KOPT-K1 (cell line): ENCODE data around the gene E2F1.
"Not testable (repeated sequence)": the region's sequence is repeated elsewhere in the genome, so short reads cannot be mapped to it uniquely, and the experiment has no call there.

Experiments
- H3K27ac ChIP-seq: fragments of 200-600 bp; sonication (generic); 2 replicates; pipeline ENCODE4 v1.5.1; 2016; ENCODE audit warnings: antibody characterized with exemption, mild to moderate bottlenecking, low read depth, low read length; ENCODE audit not compliant: poor library complexity, severe bottlenecking
- H3K36me3 ChIP-seq: fragments of 200-600 bp; sonication (generic); 2 replicates; pipeline ENCODE4 v1.5.1; 2017; ENCODE audit warnings: antibody characterized with exemption, mild to moderate bottlenecking, low read length, moderate library complexity; ENCODE audit not compliant: insufficient read depth
- H3K9me3 ChIP-seq: fragments of 200-600 bp; sonication (generic); 2 replicates; pipeline ENCODE4 v1.5.1; 2017; ENCODE audit warnings: antibody characterized with exemption, low read length, mild to moderate bottlenecking; ENCODE audit not compliant: insufficient read depth, poor library complexity, severe bottlenecking

Gene E2F1

DNA sequence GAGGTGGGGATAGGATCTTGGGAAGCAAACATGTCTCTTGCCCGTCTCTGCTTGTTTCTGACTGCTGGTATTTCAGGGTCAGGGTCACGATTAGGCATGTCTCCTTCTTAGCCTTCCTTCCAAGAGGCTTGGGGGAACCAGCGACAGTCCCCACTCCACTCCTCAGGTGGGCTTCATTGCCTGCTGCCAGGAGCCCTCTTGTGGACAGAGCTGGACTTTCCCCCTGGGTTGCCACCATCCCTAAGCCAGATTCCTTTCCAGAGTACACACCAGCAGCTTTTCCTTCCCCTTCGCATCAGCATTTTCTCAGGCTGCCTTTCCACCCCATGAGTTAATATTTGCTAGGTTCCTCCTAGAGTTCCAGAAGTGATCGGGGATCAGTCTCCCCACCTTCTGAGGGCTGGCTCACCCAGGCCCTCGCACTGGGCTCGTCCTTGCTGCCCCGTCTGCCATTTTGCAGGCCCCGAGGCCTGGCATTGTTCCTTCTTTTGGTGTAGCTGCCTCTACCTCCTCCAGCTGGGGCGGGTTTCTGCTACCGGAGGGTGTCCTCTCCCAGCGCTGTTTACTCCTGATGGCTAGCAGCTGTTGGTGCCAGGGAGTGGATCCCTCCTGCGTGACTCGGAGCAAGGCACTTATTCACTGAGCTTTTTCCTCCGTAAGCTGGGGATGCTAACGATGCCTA is 32.8 kb downstream of the E2F1 start:
- Histone ChIP-seq H3K36me3 (peaks cover 24% of the 10 kb centered on the region), H3K9me3 (no peaks in the 10 kb centered on the region), H3K27ac (no peak overlapping the region)

- Histone ChIP-seq H3K27ac (peak overlapping the region; percentile 23), H3K9me3 (no peaks in the 10 kb centered on the region), H3K36me3 (peaks cover 6% of the 10 kb centered on the region)
These were observed 34.6 kb downstream of the E2F1 start for GRCh38 chr20:33651562-33652048.

DNA sequence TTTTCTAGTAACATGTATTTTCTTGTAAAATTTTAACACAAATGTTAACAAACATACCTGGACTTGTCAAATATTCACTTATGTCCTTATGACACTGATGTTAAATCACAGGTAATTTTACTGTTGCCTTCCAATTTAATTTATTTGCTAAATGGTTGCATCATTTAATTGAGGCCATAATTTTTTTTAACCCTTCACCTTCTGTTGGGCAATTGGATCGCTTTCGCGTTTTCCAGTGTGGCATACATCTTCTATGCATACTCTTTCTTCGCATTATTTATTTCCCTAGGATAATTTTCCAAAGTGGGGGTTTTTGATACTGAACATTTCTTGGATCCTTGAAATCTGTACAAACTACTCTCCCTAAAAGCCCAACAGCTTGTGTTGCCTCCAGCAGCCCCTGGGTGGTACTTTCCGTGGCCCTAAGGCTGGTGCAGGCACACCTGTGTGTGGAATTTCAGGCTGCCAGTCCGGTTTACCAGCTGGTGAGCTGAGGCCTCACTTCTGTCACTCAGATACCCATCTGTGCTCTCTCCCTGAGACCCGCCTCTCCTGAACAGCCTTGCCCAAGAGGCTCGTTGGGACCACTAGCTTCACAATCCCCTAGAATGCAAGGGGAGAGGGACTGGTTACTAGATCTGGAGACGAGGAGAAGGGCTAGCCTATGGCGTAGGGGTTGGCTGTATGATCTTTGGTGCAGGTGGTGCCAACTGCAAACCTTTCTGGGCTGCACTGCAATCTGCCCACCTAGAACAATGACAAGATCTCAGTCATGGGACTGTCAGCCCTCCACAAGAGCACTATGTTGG is 35.2 kb downstream of the E2F1 start:
- Histone ChIP-seq H3K9me3 (no peaks in the 10 kb centered on the region), H3K27ac (peak overlapping the region; percentile 23), H3K36me3 (peaks cover 4% of the 10 kb centered on the region; the same call in 1 of the 2 replicates)

DNA sequence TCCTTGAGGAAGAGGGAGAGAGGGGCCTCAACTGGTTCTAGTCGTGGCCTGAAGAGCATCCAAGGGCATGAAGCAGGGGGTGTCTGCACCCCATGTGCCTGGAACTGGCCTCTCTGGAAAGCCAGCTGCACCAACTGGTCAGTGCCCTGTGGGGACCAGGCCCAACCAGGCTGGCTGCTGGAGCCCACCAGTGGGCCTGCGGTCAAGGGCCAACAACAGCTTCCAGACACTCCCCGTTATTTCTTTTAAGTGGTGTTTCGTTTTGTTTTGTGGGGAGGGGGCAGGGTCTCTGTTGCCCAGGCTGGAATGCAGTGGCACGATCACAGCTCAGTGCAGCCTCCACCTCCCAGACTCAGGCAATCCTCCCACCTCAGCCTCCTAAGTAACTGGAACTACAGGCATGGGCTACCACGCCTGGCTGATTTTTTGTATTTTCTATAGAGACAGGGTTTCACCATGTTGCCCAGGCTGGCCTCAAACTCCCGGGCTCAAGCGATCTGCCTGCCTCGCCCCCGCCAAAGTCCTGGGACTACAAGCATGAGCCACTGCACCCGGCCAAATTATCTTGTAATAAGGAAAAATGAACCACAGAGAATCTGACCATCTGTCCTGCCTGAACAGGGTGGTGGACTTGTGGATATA is 36.0 kb downstream of the E2F1 start:
- Histone ChIP-seq H3K9me3 (no peaks in the 10 kb centered on the region), H3K27ac (no peak overlapping the region), H3K36me3 (peaks cover 11% of the 10 kb centered on the region)

- Histone ChIP-seq H3K36me3 (peaks cover 21% of the 10 kb centered on the region), H3K27ac (no peak overlapping the region), H3K9me3 (no peaks in the 10 kb centered on the region)
These were observed 36.9 kb downstream of the E2F1 start for GRCh38 chr20:33649201-33649681.

DNA sequence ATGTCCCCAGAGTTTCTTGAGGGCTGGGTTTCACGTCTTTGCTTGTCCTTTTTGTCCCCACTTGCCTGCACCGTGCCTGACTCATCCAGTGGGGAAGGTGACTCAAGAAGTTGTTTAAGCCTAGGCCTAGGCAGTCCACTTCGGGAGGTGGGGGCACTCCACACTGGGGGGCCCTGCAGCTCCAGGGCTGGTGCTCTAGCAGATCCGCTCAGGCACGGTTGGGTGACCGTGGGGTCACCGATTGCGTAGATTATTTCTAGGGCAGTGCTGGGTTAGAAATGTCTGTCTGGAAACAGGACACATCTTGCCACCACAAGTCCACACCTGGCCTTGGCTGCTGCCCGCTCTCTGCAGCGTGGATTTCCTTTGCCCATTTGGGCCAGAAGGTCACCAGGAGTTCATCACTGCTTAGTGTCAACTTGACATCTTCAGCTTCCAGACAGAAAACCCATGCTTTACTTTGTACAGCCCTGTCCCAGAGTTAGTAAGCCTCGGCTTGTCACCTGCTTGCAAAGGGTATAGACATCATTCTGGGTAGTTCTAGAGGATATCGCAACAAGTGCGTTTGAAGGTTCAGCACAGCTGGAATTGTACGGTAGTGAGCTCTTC is 37.7 kb downstream of the E2F1 start:
- H3K27ac ChIP-seq, result no peak overlapping the region
- H3K9me3 ChIP-seq, result no peaks in the 10 kb centered on the region
- H3K36me3 ChIP-seq, result peaks cover 26% of the 10 kb centered on the region

DNA sequence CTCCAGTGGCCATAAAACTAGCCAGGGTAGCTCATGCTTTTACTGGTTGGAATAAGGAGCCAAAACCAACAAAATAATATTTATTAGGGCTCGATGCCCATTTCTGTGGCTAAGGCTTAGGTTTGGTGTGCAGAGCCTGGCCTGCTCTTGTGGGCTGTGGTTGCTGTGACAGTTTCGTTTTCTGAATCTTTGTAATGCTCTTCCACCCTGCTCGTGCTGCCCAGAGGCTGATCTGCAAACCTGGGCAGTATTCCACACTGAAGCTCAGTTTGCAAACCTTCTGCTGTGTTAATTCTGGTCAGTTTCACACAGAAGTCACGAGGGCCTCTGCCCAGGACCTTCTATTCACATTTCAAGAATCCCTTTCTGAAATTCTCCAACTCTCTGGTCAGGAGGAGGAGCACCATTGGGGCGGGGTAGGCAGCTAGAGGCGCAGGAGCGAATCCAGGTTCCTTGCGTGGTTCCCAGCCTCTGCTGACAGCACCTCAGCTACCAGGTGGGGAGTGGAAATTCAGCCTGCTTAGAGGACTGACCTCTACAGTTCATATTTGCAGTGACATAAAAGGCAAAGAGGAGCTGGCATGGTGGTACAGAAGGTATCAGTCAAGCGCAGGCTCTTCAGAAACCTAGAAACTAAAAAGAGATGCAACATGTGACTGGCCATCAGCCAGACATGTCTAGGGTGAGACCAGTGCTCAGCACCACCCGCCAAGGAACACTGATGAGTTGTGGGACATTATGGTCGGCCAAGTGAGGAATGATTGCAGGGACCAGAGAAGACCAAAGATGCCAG is 38.4 kb downstream of the E2F1 start:
- no peaks in the 10 kb centered on the region for H3K9me3 ChIP-seq
- H3K27ac ChIP-seq, result no peak overlapping the region
- peaks cover 26% of the 10 kb centered on the region for H3K36me3 ChIP-seq

DNA sequence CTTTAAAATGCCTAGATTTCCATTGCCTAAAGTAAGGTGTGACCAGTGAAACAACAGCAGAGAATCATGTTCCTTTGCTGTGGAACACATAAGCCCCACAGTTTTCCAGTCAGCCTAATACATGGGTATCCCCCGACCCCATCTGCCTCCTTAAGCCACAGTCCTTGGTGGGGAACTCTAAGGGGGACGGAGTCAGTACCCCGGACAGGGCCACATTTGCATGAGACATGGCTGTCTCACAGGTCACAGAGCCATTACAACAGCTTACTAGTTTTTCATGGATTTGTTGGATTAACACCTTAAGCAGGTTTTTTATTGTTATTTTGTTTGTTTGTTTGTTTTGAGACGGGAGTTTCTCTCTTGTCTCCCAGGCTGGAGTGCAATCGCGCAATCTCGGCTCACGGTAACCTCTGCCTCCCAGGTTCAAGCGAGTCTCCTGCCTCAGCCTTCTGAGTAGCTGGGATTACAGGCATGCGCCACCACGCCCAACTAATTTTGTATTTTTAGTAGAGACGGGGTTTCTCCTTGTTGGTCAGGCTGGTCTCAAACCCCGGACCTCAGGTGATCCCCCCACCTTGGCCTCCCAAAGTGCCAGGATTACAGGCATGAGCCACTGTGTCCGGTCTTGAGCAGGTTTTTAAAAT is 39.1 kb downstream of the E2F1 start:
- not testable (repeated sequence) for H3K9me3 ChIP-seq, H3K27ac ChIP-seq
- H3K36me3 ChIP-seq, result peaks cover 30% of the 10 kb centered on the region

DNA sequence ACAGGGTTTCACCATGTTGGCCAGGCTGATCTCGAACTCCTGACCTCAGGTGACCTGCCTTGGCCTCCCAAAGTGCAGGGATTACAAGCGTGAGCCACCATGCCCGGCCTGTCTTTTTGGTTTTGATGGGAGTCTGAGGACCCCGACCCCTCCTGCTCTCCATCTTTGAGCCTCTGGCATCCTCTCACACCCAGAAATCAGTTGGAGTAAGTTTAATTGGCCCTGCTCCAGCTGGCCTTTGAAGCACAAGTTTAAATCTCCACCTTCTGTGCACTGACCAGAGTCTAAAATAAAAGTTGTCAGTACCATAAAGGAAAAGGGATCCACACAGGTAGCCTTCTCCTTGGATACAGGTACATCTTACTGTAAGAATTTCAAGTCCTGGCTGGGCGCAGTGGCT is 40.0 kb downstream of the E2F1 start:
- Histone ChIP-seq H3K9me3 (no peaks in the 10 kb centered on the region), H3K27ac (no peak overlapping the region), H3K36me3 (peaks cover 39% of the 10 kb centered on the region)

GRCh38 chr20:33645396-33645795 is 40.8 kb downstream of the E2F1 start:
- H3K27ac ChIP-seq, result no peak overlapping the region
- no peaks in the 10 kb centered on the region for H3K9me3 ChIP-seq
- peaks cover 45% of the 10 kb centered on the region for H3K36me3 ChIP-seq

DNA sequence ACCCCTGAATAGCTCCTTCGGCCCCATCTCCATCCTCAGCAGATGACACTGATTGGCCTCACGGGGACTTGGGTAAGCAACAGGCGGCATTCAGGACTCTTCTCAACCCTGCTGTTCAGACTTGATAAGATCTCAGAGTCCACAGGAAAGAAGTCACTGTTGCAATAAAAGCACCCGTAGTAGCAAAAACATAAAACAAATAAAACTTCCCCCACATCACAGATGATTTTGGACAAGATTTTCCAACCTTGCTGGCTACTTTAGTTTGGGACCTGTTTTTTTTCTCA is 41.2 kb downstream of the E2F1 start:
- Histone ChIP-seq H3K36me3 (peaks cover 49% of the 10 kb centered on the region), H3K27ac (no peak overlapping the region)

DNA sequence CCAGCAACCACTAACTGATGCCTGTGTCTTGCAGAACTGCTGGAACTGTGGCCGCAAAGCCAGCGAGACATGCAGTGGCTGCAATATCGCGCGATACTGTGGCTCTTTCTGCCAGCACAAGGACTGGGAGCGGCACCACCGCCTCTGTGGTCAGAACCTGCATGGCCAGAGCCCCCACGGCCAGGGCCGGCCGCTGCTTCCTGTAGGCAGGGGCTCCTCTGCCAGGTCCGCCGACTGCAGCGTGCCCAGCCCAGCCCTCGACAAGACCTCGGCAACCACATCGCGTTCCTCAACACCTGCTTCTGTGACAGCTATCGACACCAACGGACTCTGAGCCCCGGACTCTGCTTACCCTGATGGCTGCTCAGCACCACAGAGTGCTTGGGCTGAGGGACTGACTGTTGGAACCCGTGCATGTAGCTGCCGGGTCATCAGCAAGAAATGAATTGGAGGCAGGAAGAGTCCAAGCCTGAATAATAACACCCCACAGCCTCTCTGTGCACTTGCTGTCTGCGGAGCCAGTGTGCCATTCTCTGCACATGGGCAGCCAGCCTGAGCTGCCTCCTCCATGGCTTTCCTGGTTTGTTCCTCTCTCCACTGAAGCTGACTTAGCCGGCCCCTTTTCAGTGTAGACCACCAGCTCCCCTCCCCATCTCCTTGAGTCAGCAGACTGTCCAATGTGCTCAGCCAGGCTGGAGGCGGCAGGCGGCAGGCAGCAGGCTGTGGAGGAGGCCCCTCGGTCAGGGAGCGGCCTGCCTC is 41.7 kb downstream of the E2F1 start:
- H3K9me3 ChIP-seq, result no peaks in the 10 kb centered on the region
- H3K36me3 ChIP-seq, result peaks cover 54% of the 10 kb centered on the region

More for the DNA sequence above, 41.2 kb downstream of the E2F1 start:
- no peaks in the 10 kb centered on the region for H3K9me3 ChIP-seq

GRCh38 chr20:33640287-33640686 is 45.9 kb downstream of the E2F1 start:
- Histone ChIP-seq H3K27ac (no peak overlapping the region), H3K9me3 (no peaks in the 10 kb centered on the region), H3K36me3 (peaks cover 70% of the 10 kb centered on the region)

More for the DNA sequence above, 41.7 kb downstream of the E2F1 start:
- H3K27ac ChIP-seq, result no peak overlapping the region
